CD4-positive, alpha-beta T cell (primary cell): ENCODE measurements around the gene PRKG1. TPM values are rescaled to one million over a fixed set of nuclear protein-coding genes. Genes with fewer than 3 reads are reported as not detected.

Experiments used
- ATAC-seq: fragments of 200-7000 bp; cut with Tn5 transposase; one replicate; pipeline ENCODE4 v1.10.0; 2022; ENCODE audit warnings: mild to moderate bottlenecking; ENCODE audit not compliant: poor library complexity
- CTCF ChIA-PET: fragments of 350-600 bp; sonication (Branson Sonifier 250); formaldehyde crosslinking; loops from one replicate; lab custom pipeline; 2021; ENCODE audit warnings: antibody characterized with exemption, inconsistent platforms; lab: Charles Lee
- POLR2A ChIA-PET: fragments of 350-600 bp; sonication (Branson Sonifier 250); formaldehyde crosslinking; loops from one replicate; lab custom pipeline; 2021; ENCODE audit warnings: antibody characterized with exemption, inconsistent platforms; lab: Charles Lee
- DNase-seq, 14 experiments: peaks; one replicate each; pipeline ENCODE4 v3.0.0-alpha.2; 2013 to 2020; ENCODE audit warnings: mixed read lengths in 2 of 14
- H3K27ac ChIP-seq, 2 donors: one replicate each; pipeline versions ENCODE4 v1.5.1 to v1.7.0; 2013; ENCODE audit warnings: low read length in 2 of 2, low read depth in 1 of 2, mild to moderate bottlenecking in 1 of 2
- H3K27me3 ChIP-seq, 2 experiments: 1 replicate in 1 of 2; 2 replicates in 1 of 2; pipeline versions ENCODE4 v1.6.1 to v1.7.0; 2013; ENCODE audit warnings: low read length in 2 of 2, control low read depth in 1 of 2, mild to moderate bottlenecking in 1 of 2, moderate library complexity in 1 of 2; ENCODE audit not compliant: insufficient read depth in 2 of 2, control insufficient read depth in 1 of 2
- H3K36me3 ChIP-seq: one replicate; pipeline ENCODE4 v1.6.1; 2013; ENCODE audit warnings: low read length, control low read depth; ENCODE audit not compliant: insufficient read depth
- H3K4me1 ChIP-seq: one replicate; pipeline ENCODE4 v1.6.1; 2013; ENCODE audit warnings: low read length, control low read depth; ENCODE audit not compliant: insufficient read depth
- H3K4me3 ChIP-seq: one replicate; pipeline ENCODE4 v1.5.1; 2013; ENCODE audit warnings: mild to moderate bottlenecking, low read length, moderate library complexity
- H3K9me3 ChIP-seq, 2 experiments: 1 replicate in 1 of 2; 2 replicates in 1 of 2; pipeline versions ENCODE4 v1.6.1 to v1.7.0; 2013; ENCODE audit warnings: low read length in 2 of 2, mild to moderate bottlenecking in 2 of 2, control low read depth in 1 of 2, moderate library complexity in 1 of 2; ENCODE audit not compliant: control insufficient read depth in 1 of 2, insufficient read depth in 1 of 2
- H3K27ac Mint-ChIP-seq: one replicate; pipeline ENCODE4 v1.8.0; 2020; ENCODE audit warnings: mixed read lengths
- H3K27me3 Mint-ChIP-seq: one replicate; pipeline ENCODE4 v1.8.0; 2021; ENCODE audit warnings: mixed read lengths
- H3K36me3 Mint-ChIP-seq: one replicate; pipeline ENCODE4 v1.8.0; 2021; ENCODE audit warnings: low read depth, mixed read lengths
- H3K4me1 Mint-ChIP-seq: one replicate; pipeline ENCODE4 v1.8.0; 2021; ENCODE audit warnings: low read depth, mixed read lengths
- H3K4me3 Mint-ChIP-seq: one replicate; pipeline ENCODE4 v1.8.0; 2020; ENCODE audit warnings: mild to moderate bottlenecking, mixed read lengths
- H3K9me3 Mint-ChIP-seq: one replicate; pipeline ENCODE4 v1.8.0; 2020; ENCODE audit warnings: mixed read lengths
- intact Hi-C, 2 experiments: fragments of 100-400 bp; cut with DNase I in 1 of 2; cut with micrococcal nuclease in 1 of 2; formaldehyde crosslinking; loops; one replicate each; pipeline versions ENCODE4 v1.15.1 to v1.9.0; 2023 to 2025; cut with DNase I, micrococcal nuclease
- total RNA-seq, 174 experiments: library from RNA in 2 of 174; stranded (reverse) in 2 of 174; gene quantifications; one replicate each; pipeline ENCODE4 v1.2.3 and lab custom pipeline; 2021 to 2026
- TF ChIP-seq, protein P1 (sequence below): fragments of 200-600 bp; IDR thresholded peaks from one replicate; pipeline ENCODE4 v1.8.0; 2022; ENCODE audit warnings: antibody characterized with exemption, mild to moderate bottlenecking

Gene PRKG1
- total RNA-seq, 2 experiments from 2014 or later, result 0.31 TPM; not detected in 1

GRCh38 chr10:52082307-52082706 is 1008.0 kb downstream of the PRKG1 start:
- POLR2A ChIA-PET, result no interaction called here
- no peaks in the 10 kb centered on the region for H3K4me1 ChIP-seq
- Mint-ChIP-seq H3K27me3 (no peaks in the 10 kb centered on the region), H3K4me3 (no peak overlapping the region), H3K27ac (no peak overlapping the region), H3K4me1 (no peaks in the 10 kb centered on the region), H3K9me3 (no peaks in the 10 kb centered on the region), H3K36me3 (no peaks in the 10 kb centered on the region)
- no peaks in the 10 kb centered on the region for H3K27me3 ChIP-seq
- no peak overlapping the region for H3K27ac ChIP-seq
- H3K9me3 ChIP-seq, result no peaks in the 10 kb centered on the region
- ATAC-seq, result no peak
- CTCF ChIA-PET, result no interaction called here
- no peak for DNase-seq
- TF ChIP-seq, protein P1, sequence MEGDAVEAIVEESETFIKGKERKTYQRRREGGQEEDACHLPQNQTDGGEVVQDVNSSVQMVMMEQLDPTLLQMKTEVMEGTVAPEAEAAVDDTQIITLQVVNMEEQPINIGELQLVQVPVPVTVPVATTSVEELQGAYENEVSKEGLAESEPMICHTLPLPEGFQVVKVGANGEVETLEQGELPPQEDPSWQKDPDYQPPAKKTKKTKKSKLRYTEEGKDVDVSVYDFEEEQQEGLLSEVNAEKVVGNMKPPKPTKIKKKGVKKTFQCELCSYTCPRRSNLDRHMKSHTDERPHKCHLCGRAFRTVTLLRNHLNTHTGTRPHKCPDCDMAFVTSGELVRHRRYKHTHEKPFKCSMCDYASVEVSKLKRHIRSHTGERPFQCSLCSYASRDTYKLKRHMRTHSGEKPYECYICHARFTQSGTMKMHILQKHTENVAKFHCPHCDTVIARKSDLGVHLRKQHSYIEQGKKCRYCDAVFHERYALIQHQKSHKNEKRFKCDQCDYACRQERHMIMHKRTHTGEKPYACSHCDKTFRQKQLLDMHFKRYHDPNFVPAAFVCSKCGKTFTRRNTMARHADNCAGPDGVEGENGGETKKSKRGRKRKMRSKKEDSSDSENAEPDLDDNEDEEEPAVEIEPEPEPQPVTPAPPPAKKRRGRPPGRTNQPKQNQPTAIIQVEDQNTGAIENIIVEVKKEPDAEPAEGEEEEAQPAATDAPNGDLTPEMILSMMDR, result no peak
- intact Hi-C loops, result no loop called here
- H3K36me3 ChIP-seq, result no peaks in the 10 kb centered on the region
- H3K4me3 ChIP-seq, result no peak overlapping the region

DNA sequence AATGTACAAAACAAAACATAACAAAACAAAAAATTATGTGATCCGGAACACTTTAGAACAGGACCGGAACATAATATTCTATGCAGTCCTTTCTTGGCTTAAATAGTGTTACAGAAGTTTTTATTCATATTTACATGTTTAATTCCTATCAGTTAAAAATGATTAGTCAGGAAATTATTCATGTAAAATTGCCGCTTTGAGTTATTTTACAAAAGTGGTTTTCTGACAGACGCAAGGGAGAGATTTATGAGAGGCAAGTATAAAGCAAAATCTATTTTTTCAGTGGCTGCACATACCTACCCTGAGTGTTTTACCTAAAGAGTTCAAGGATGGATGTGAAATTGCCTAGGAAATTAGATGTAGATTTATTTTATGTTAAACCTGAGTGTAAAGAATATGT is 1009.1 kb downstream of the PRKG1 start:
- TF ChIP-seq, protein P1, result no peak
- ATAC-seq, result no peak
- Histone ChIP-seq H3K9me3 (no peaks in the 10 kb centered on the region), H3K27me3 (no peaks in the 10 kb centered on the region), H3K4me1 (no peaks in the 10 kb centered on the region), H3K4me3 (no peak overlapping the region), H3K27ac (no peak overlapping the region), H3K36me3 (no peaks in the 10 kb centered on the region)
- no peak overlapping the region for H3K4me3 Mint-ChIP-seq
- CTCF ChIA-PET, result no interaction called here
- H3K36me3 Mint-ChIP-seq, result no peaks in the 10 kb centered on the region
- no peaks in the 10 kb centered on the region for H3K27me3 Mint-ChIP-seq
- POLR2A ChIA-PET, result no interaction called here
- H3K27ac Mint-ChIP-seq, result no peak overlapping the region
- no peak for DNase-seq
- H3K9me3 Mint-ChIP-seq, result no peaks in the 10 kb centered on the region
- intact Hi-C loops, result no loop called here
- H3K4me1 Mint-ChIP-seq, result no peaks in the 10 kb centered on the region

DNA sequence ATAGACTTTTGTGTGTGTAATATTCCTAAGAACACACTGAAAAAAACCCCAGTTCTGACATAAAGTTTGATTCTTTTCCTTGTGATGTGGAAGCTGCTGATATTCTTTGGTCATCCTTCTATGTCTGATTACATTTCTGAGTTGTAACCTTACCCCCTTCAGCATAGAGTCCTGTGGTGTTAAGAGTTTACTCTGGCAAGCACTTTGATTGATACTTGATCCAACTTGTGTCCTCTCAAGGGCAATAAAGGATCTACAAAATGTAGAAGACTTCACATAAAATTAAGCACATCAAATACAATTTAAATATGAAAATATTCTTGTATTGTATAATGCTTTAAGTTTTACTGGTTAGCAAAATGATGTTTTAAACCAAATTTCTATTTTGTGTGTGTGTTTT is 1018.1 kb downstream of the PRKG1 start:
- POLR2A ChIA-PET, result no interaction called here

More for the DNA sequence above, 1018.1 kb downstream of the PRKG1 start:
- no peaks in the 10 kb centered on the region for H3K9me3 Mint-ChIP-seq
- intact Hi-C loops, result no loop called here
- no peak overlapping the region for H3K27ac Mint-ChIP-seq
- Histone ChIP-seq H3K27ac (no peak overlapping the region), H3K9me3 (no peaks in the 10 kb centered on the region), H3K36me3 (no peaks in the 10 kb centered on the region), H3K4me3 (no peak overlapping the region), H3K27me3 (no peaks in the 10 kb centered on the region), H3K4me1 (no peaks in the 10 kb centered on the region)
- CTCF ChIA-PET, result no interaction called here
- TF ChIP-seq, protein P1, result no peak
- no peak for DNase-seq
- H3K27me3 Mint-ChIP-seq, result no peaks in the 10 kb centered on the region
- H3K4me3 Mint-ChIP-seq, result no peak overlapping the region
- H3K4me1 Mint-ChIP-seq, result no peaks in the 10 kb centered on the region
- no peak for ATAC-seq
- no peaks in the 10 kb centered on the region for H3K36me3 Mint-ChIP-seq
